22Rv1 (cell line): Measurements from ENCODE around the gene SCAND1.
A peak's percentile ranks its signal among the peaks of the same experiment; 100 is the strongest.

Experiments
- ZFX ChIP-seq: fragments of 450-650 bp; IDR thresholded peaks from 2 replicates; pipeline ENCODE4 v1.6.1; 2017; ENCODE audit warnings: antibody characterized with exemption, borderline replicate concordance
- TF ChIP-seq, protein P1 (sequence below): fragments of 450-650 bp; IDR thresholded peaks from 2 replicates; pipeline ENCODE4 v1.5.1; 2017; ENCODE audit warnings: mild to moderate bottlenecking

DNA sequence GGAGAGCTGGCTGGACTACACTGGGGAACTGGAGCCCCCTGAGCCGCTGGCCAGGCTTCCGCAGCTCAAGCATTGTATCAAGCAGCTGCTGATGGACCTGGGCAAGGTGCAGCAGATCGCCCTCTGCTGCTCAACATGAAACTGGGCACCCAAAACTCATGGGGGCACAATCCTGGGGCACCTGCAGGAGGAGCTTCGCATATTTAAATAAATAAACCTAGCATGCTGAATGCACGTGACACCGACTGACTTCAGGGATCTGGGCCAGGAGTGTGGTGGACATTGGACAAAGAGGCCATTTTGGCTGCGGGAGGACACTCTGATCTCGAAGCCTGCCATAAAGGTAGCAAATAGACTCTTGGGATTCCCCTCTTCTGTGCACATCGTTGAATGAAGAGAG, 6.8 kb downstream of the SCAND1 start:
- TF ChIP-seq, protein P1, sequence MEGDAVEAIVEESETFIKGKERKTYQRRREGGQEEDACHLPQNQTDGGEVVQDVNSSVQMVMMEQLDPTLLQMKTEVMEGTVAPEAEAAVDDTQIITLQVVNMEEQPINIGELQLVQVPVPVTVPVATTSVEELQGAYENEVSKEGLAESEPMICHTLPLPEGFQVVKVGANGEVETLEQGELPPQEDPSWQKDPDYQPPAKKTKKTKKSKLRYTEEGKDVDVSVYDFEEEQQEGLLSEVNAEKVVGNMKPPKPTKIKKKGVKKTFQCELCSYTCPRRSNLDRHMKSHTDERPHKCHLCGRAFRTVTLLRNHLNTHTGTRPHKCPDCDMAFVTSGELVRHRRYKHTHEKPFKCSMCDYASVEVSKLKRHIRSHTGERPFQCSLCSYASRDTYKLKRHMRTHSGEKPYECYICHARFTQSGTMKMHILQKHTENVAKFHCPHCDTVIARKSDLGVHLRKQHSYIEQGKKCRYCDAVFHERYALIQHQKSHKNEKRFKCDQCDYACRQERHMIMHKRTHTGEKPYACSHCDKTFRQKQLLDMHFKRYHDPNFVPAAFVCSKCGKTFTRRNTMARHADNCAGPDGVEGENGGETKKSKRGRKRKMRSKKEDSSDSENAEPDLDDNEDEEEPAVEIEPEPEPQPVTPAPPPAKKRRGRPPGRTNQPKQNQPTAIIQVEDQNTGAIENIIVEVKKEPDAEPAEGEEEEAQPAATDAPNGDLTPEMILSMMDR, result peak; percentile 50
- no peak for TF ChIP-seq ZFX
